GM12878 (cell line): Measurements from ENCODE around the gene MYBPC2. TPM values are rescaled to one million over a fixed set of nuclear protein-coding genes. Genes with fewer than 3 reads are reported as not detected.

ENCODE experiments used
- CEBPB ChIP-seq, 2 experiments: fragments of 150-350 bp in 1 of 2; IDR thresholded peaks; 2 replicates each; pipeline ENCODE4 v1.6.1; 2012 to 2014; ENCODE audit warnings: low read depth in 2 of 2, low read length in 2 of 2, borderline replicate concordance in 1 of 2, inconsistent platforms in 1 of 2
- FOS ChIP-seq: IDR thresholded peaks from 3 replicates; pipeline ENCODE4 v1.6.1; 2011; ENCODE audit warnings: borderline replicate concordance; ENCODE audit not compliant: insufficient read length; ENCODE audit errors: extremely low read depth
- HDGF ChIP-seq: fragments of 450-650 bp; IDR thresholded peaks from 2 replicates; pipeline ENCODE4 v1.6.1; 2016; ENCODE audit warnings: antibody characterized with exemption
- IKZF1 ChIP-seq: fragments of 450-650 bp; conservative IDR thresholded peaks from 2 replicates; pipeline ENCODE4 v1.6.1; 2017; ENCODE audit warnings: antibody characterized with exemption, mild to moderate bottlenecking
- IKZF2 ChIP-seq, 2 experiments: fragments of 450-650 bp; IDR thresholded peaks; 2 replicates each; pipeline ENCODE4 v1.6.1; 2017; ENCODE audit warnings: mild to moderate bottlenecking in 2 of 2, moderate library complexity in 2 of 2
- JUND ChIP-seq: IDR thresholded peaks from 2 replicates; pipeline ENCODE4 v1.6.1; 2012; ENCODE audit warnings: low read depth, mild to moderate bottlenecking, low read length, improper control_type of control experiment, moderate library complexity
- KAT2A ChIP-seq: conservative IDR thresholded peaks from 2 replicates; pipeline ENCODE4 v1.6.1; 2011; ENCODE audit warnings: low read depth, low read length; ENCODE audit not compliant: control insufficient read depth
- LARP7 ChIP-seq: fragments of 450-650 bp; IDR thresholded peaks from 2 replicates; pipeline ENCODE4 v1.6.1; 2017; ENCODE audit warnings: mild to moderate bottlenecking
- MAX ChIP-seq: IDR thresholded peaks from 2 replicates; pipeline ENCODE4 v1.6.1; 2012; ENCODE audit warnings: low read depth, low read length, improper control_type of control experiment
- MEF2B ChIP-seq: fragments of 450-650 bp; IDR thresholded peaks from 2 replicates; pipeline ENCODE4 v1.6.1; 2018; ENCODE audit warnings: mild to moderate bottlenecking, moderate library complexity; ENCODE audit not compliant: partially characterized antibody, poor library complexity, severe bottlenecking
- MXI1 ChIP-seq: fragments of 150-350 bp; IDR thresholded peaks from 2 replicates; pipeline ENCODE4 v1.6.1; 2011; ENCODE audit warnings: low read depth, mild to moderate bottlenecking, inconsistent platforms, low read length, improper control_type of control experiment
- NR2C1 ChIP-seq: fragments of 450-650 bp; IDR thresholded peaks from 2 replicates; pipeline ENCODE4 v1.6.1; 2017; ENCODE audit warnings: antibody characterized with exemption, mild to moderate bottlenecking, moderate library complexity
- PAX8 ChIP-seq: fragments of 450-650 bp; IDR thresholded peaks from 2 replicates; pipeline ENCODE4 v1.6.1; 2017; ENCODE audit warnings: mild to moderate bottlenecking, moderate library complexity
- RBBP5 ChIP-seq: fragments of 200-600 bp; sonication (generic); conservative IDR thresholded peaks from 2 replicates; pipeline ENCODE4 v1.6.1; 2016
- RELB ChIP-seq: fragments of 450-650 bp; IDR thresholded peaks from 2 replicates; pipeline ENCODE4 v1.6.1; 2017; ENCODE audit warnings: low read depth, mild to moderate bottlenecking, moderate library complexity
- SIX5 ChIP-seq: IDR thresholded peaks from 2 replicates; pipeline ENCODE4 v1.6.1; 2011; ENCODE audit warnings: mild to moderate bottlenecking, low read depth, low read length, moderate library complexity; ENCODE audit not compliant: severe bottlenecking
- STAT1 ChIP-seq: fragments of 450-650 bp; conservative IDR thresholded peaks from 2 replicates; pipeline ENCODE4 v1.6.1; 2014; ENCODE audit warnings: antibody characterized with exemption, mild to moderate bottlenecking
- SUZ12 ChIP-seq: fragments of 200-600 bp; sonication (generic); IDR thresholded peaks from one replicate; pipeline ENCODE4 v1.6.1; 2018; ENCODE audit warnings: antibody characterized with exemption, mild to moderate bottlenecking; ENCODE audit not compliant: unreplicated experiment
- TCF3 ChIP-seq: IDR thresholded peaks from 2 replicates; pipeline ENCODE4 v1.6.1; 2012; ENCODE audit warnings: low read depth, mild to moderate bottlenecking, low read length, borderline replicate concordance; ENCODE audit not compliant: insufficient read depth
- YY1 ChIP-seq: IDR thresholded peaks from 2 replicates; pipeline ENCODE4 v1.6.1; 2011; ENCODE audit warnings: low read depth, mild to moderate bottlenecking, low read length
- ZBED1 ChIP-seq: IDR thresholded peaks from 2 replicates; pipeline ENCODE4 v1.6.1; 2016; ENCODE audit warnings: borderline replicate concordance
- ZBTB33 ChIP-seq: fragments of 450-650 bp; IDR thresholded peaks from 2 replicates; pipeline ENCODE4 v1.6.1; 2017; ENCODE audit warnings: mild to moderate bottlenecking
- ZNF592 ChIP-seq: fragments of 450-650 bp; IDR thresholded peaks from 2 replicates; pipeline ENCODE4 v1.6.1; 2017; ENCODE audit warnings: mild to moderate bottlenecking, moderate library complexity
- polyA plus RNA-seq, 11 experiments: library from polyadenylated mRNA; depleted of rRNA in 4 of 11; unstranded in 6 of 11; stranded (reverse) in 5 of 11; fragments of >200 nt; fragmentation: Nextera tagmentation in 4 of 11; fragmentation: Illumina TruSeq in 1 of 11; extraction: Ambion mirVana in 4 of 11; extraction: Trizol in 1 of 11; gene quantifications; 1 replicate in 1 of 11; 2 replicates in 10 of 11; pipeline versions ENCODE4 v1.2.1 to v1.2.3, GENCODE V29; 2011 to 2016; ENCODE audit warnings: inconsistent platforms in 2 of 11, missing spikeins in 2 of 11, low read depth in 1 of 11
- total RNA-seq, 4 experiments: library from RNA; depleted of rRNA in 3 of 4; stranded (reverse); fragments of >200 nt in 3 of 4; fragmentation: Illumina TruSeq in 1 of 4; extraction: Trizol in 1 of 4; gene quantifications; 2 replicates each; pipeline versions ENCODE4 v1.2.1 to v1.2.3, GENCODE V29; 2013 to 2021

Gene MYBPC2
- total and polyA plus RNA-seq, 10 of the 15 experiments (the other 5 are each of a cell fraction or from before 2014, with no cell fraction given) = 0.09 to 2.6 (median 0.61) TPM

GRCh38 chr19:50418176-50419021, 14.3 kb upstream of the MYBPC2 start, which contains the start of gene SPIB (continued):
- peak; percentile 95 for TF ChIP-seq RELB
- no peak for TF ChIP-seq KAT2A
- peak; percentile 61 for TF ChIP-seq MEF2B
- TF ChIP-seq NR2C1 = no peak
- no peak for TF ChIP-seq PAX8
- TF ChIP-seq LARP7 = no peak
- TF ChIP-seq MXI1 = no peak
- TF ChIP-seq ZNF592 = no peak
- TF ChIP-seq YY1 = 0 out of 2 replicates have a peak, but pooled peaks have one; percentile 29
- TF ChIP-seq SUZ12 = no peak
- no peak for TF ChIP-seq JUND
- no peak for TF ChIP-seq MAX
- TF ChIP-seq ZBED1 = no peak
- TF ChIP-seq IKZF1 = peak; percentile 87
- TF ChIP-seq RBBP5 = no peak
- 0 out of 2 replicates have a peak, but pooled peaks have one; percentile 18 for TF ChIP-seq HDGF
- peak; percentile 59; the same call in 1 of the 2 replicates for TF ChIP-seq TCF3
- TF ChIP-seq SIX5 = no peak
- TF ChIP-seq IKZF2 (IDR thresholded peaks at IDR 0.05) = peak; percentile 86
- peak in 1 of 2 experiments; percentile 83; a peak in 1 of 4 replicates for TF ChIP-seq CEBPB (IDR thresholded peaks at IDR 0.05; ENCODE audit: borderline replicate concordance in 1 of 2, low read depth in 2 of 2, low read length in 2 of 2)
- no peak for TF ChIP-seq STAT1
- no peak for TF ChIP-seq FOS
- no peak for TF ChIP-seq ZBTB33
